HG03521 (cell line): ENCODE results near the gene CLTCL1.
"Not testable (repeated sequence)": the region's sequence is repeated elsewhere in the genome, so short reads cannot be mapped to it uniquely, and the experiment has no call there.

Source experiments
- ATAC-seq: cut with Tn5 transposase; IDR thresholded peaks from one replicate; pipeline ENCODE4 v1.9.1; 2021; ENCODE audit warnings: mild to moderate bottlenecking, moderate library complexity; ENCODE audit not compliant: unreplicated experiment

The CLTCL1 gene

GRCh38 chr22:19222242-19223005, 69.1 kb downstream of the CLTCL1 start:
- ATAC-seq = no peak

DNA sequence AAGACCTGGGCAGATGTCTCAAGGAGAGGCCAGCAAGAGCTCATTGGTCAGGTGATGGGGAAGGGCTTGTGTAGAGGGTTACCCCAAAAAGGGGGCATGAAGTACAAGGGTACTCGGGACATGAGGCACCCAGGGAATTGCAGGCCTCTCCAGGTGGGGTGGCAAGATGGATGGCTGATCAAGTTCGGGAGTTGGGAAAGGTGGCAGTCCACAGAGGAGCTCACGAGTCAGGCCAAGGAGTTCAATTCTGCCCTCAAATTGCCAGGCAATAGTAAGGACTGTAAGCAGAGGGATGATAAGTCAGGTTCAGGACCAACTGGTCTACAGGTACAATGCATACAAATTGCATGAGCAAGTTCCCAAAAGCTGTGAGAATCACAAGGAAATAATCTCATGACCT, 70.7 kb downstream of the CLTCL1 start:
- ATAC-seq = no peak

- ATAC-seq = no peak
Observed at GRCh38 chr22:19218541-19219233, 72.8 kb downstream of the CLTCL1 start.

DNA sequence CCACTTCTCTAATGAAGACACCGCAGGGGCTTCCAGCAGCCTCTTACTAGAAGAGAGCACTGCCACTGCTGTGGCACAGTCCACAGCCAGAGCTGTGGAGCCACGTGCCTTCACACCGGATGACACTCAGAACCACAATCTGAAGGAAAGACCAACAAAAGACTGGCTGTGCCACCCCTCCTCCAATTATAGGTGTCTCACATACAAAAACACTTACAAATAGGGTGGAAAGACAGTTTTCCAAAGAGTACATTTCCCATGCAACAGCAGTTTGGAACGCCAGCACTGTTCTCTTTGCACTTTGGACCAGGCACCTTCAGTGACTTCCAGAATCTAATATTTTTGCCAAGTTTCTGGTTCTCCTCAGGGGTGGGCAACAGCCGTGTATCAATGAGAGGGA, 74.9 kb downstream of the CLTCL1 start:
- ATAC-seq = no peak

DNA sequence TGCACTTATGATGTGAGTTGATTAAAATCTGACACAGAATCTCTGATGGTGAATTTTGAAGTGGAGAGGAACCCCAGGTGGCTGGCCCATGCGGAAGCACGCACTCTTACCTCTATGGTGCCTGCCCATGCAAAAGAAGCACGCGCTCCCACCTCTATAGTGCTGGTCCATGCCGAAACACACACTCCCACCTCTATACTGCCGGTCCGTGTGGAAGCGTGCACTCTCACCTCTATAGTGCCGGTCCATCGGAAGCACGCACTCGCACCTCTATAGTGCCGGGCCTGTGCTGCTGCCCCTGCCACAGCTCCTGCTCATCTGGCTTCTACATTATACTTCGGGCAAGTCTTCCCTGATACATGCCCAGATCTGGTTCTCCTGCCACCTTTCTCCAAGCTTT, 76.2 kb downstream of the CLTCL1 start:
- ATAC-seq = no peak

DNA sequence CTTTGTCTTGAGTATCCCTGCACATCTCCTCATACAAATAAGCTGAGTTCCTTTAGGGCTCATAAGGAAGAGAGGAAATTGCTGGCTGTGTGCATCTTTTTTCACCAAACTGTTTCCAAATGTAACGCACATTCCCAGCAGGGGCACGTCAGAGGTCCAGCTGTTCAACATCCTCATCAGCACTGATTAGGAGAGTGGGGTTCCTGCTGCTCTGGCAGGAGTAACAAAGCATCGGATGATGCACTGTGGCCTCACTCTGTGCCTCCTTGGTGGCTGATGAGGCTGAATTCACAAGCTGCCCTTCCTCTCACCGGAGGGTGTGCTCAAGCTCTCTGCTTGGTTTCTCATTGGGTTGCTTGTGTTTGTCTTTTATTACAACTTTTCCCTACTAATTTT, 77.4 kb downstream of the CLTCL1 start:
- ATAC-seq = no peak

DNA sequence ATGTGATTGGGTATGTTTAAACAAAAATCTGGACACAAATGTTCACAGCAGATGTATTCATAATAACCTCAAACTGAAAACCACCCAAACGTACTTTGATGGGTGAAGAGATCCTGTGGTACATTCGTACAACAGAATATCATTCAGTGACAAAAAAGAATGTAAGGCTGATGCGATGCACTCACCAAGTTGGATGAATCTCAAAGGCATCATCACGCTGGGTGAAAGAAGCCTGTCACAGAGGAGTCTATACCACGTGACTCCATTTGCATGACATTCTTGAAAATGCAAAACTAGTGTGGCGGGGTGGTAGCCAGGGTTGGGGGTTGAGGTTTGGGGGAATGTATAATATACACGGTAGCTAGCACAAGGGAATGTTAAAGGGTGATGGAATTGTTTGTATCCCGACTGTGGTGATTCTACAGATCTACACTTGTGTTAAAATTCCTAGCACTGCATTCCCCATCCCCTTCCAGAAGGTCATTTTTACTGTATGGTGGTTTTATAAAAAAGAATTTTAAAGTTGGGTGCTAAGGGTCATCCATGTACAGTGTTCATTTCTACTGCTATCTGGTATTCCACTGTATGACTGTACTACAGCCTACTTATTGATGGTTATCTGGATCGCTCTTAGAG, 78.0 kb downstream of the CLTCL1 start:
- ATAC-seq = no peak

DNA sequence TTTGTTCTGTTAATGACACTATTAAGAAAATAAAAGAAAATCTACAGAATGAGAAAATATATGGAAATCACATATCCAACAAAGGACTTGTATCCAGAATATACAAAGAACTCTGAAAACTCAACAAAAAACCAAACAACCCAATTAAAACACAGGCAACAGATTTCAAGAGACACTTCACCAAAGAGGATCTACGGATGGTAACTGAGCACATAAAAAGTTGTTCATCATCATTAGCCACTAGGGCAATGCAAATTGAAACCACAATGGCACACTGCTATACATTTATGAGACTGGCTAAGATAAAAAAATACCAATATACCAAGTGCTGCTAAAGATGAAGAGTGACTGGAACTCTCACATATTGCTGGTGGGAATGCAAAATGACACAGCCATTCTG, 78.5 kb downstream of the CLTCL1 start:
- ATAC-seq = no peak

DNA sequence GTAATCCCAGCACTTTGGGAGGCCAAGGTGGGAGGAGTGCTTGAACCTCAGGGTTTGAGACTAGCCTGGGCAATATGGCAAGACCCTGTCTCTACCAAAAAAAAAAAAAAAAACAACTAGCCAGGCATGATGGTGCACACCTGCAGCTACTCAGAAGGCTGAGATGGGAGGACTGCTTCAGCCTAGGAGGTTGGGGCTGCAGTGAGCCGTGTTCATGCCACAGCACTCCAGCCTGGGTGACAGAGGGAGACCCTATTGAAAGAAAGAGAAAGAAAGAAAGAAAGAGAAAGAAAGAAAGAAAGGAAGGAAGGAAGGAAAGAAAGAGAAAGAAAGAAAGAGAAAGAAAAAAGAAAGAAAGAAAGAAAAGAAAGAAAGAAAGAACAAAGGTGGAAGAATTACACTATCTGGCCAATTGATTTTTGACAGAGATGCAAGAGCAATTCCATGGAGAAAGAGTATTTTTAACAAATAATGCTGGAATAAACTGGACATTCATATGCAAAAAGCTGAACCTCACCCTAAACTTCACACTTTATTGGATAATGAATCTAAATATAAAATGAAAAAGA, 79.1 kb downstream of the CLTCL1 start:
- no peak for ATAC-seq

- ATAC-seq = no peak
Observed at GRCh38 chr22:19210188-19210587, 81.3 kb downstream of the CLTCL1 start.

- ATAC-seq = no peak
Observed at GRCh38 chr22:19208287-19208847, 83.2 kb downstream of the CLTCL1 start.

- no peak for ATAC-seq
Observed at GRCh38 chr22:19207884-19208283, 83.6 kb downstream of the CLTCL1 start.

DNA sequence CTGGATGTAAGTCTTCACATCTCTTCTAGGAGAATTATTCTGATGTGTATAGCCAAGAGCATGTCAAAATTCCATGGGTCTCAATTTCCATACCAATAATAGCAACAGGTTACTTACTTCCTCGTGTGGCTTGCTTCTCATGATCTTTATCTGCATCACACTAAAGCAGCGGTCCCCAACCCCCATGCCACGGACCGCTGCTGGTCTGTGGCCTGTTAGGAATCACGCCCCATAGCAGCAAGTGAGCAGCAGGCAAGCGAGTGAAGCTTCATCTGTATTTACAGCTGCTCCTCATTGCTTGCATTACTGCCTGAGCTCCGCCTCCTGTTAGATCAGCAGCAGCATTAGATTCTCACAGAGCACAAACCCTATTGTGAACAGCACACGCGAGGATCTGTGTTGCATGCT, 84.1 kb downstream of the CLTCL1 start:
- ATAC-seq = no peak

- ATAC-seq = no peak
Observed at GRCh38 chr22:19206287-19206686, 85.2 kb downstream of the CLTCL1 start.

GRCh38 chr22:19204640-19205039, 86.9 kb downstream of the CLTCL1 start:
- no peak for ATAC-seq

GRCh38 chr22:19203834-19204233, 87.7 kb downstream of the CLTCL1 start:
- ATAC-seq = no peak

- not testable (repeated sequence) for ATAC-seq
Observed at GRCh38 chr22:19202799-19203186, 88.7 kb downstream of the CLTCL1 start.

DNA sequence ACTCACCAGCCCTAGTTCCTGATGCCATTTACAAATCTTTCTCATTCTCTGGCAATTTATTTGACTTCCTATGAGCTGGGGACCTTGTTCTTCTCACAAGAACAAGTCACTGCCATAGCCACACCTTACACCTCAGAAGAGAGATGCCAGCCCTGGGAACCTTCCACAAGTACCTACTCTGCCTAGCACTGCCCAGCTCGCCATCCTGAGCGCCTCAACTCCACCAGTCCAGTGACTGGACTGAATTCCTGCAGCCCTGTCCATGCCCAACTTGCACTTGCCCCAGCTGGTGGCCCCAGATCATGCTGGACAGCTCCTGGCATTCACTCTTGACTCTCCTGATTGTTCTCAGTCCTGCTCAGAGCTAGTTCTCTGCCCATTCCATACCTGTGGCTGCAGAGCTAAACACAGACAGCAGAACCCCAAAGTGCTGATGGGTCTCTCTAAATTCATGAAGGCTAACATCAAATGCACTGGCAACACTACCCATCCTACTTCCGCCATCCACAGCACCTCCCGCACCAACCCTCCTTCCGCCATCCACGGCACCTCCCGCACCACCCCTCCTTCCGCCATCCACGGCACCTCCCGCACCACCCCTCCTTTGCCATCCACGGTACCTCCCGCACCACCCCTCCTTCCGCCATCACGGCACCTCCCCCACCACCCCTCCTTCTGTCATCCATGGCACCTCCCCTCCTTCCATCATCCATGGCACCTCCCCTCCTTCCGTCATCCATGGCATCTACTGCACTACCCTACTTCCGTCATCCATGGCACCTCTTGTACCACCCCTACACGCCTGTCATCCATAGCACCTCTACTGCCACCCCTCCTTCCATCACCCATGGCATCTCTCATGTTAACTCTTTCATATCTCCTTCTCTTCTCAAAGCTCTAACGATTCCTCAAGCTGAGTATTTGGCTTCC, 89.4 kb downstream of the CLTCL1 start:
- ATAC-seq = no peak

DNA sequence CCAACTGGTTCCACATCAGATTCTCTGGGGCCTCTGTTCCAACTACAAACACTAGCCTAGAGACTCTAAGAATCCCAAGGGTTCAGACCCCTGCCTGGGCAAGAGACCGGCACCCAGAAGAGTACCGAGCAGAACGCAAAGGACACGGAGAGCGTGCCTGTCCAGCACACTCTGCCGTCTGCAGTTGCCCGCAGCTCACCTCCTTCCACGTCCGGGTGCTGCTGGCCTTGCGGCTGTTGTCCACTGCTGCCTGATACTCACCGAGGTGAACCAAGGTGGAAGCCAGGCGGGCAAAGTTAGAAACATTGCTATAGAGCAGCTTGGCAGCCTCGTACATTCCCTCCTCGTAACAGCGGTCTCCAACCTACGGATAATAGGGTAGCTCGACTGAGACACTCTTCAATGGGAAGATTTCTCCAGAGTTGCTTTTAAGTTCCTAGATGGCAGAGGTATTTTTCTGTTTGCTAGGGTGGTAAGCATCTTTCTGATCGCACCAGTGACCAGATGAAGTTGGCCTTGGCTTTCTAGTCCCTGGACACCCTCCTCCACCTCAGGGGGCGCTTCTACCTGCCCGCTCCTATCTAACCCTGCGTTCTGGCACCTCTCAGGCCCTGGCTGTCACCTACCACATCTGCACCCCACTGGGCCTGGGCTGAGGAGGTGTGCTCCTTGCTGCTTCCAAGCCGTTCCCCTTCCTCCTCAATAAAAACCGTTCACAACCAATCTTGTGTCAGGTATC, 90.2 kb downstream of the CLTCL1 start:
- no peak for ATAC-seq

- no peak for ATAC-seq
Observed at GRCh38 chr22:19199479-19199878, 92.0 kb downstream of the CLTCL1 start.
